BLaER1 treated with 17β-estradiol and CSF1 and Interleukin-3, amounts not matched to agents 10 nM and 100 nM (cell line): Measurements from ENCODE around the gene ADAMTS13.

Experiments
- H3K27ac ChIP-seq, 11 experiments: shearing (Covaris generic); formaldehyde crosslinking; 2 replicates each; pipeline ENCODE4 v1.8.1; 2022
- H3K27me3 ChIP-seq, 11 experiments: shearing (Covaris generic); formaldehyde crosslinking; 2 replicates each; pipeline ENCODE4 v1.8.1; 2022
- H3K36me3 ChIP-seq, 11 experiments: shearing (Covaris generic); formaldehyde crosslinking; 2 replicates each; pipeline ENCODE4 v1.8.1; 2022
- H3K4me1 ChIP-seq, 10 experiments: shearing (Covaris generic); formaldehyde crosslinking; 2 replicates each; pipeline ENCODE4 v1.8.1; 2022
- H3K4me2 ChIP-seq, 11 experiments: shearing (Covaris generic); formaldehyde crosslinking; 2 replicates each; pipeline ENCODE4 v1.8.1; 2022
- H3K4me3 ChIP-seq, 10 experiments: shearing (Covaris generic); formaldehyde crosslinking; 2 replicates each; pipeline ENCODE4 v1.8.1; 2022
- H3K9ac ChIP-seq, 11 experiments: shearing (Covaris generic); formaldehyde crosslinking; 2 replicates each; pipeline ENCODE4 v1.8.1; 2022
- H3K9me3 ChIP-seq, 11 experiments: shearing (Covaris generic); formaldehyde crosslinking; replicated peaks in 1 of 11; 2 replicates each; pipeline ENCODE4 v1.8.1; 2022
- H4K20me1 ChIP-seq, 11 experiments: shearing (Covaris generic); formaldehyde crosslinking; 2 replicates each; pipeline ENCODE4 v1.8.1; 2022
- Cebpa-rat ChIP-seq, 11 experiments: shearing (Covaris generic); IDR thresholded peaks; 2 replicates each; pipeline ENCODE4 v1.8.1; 2022

Gene ADAMTS13

DNA sequence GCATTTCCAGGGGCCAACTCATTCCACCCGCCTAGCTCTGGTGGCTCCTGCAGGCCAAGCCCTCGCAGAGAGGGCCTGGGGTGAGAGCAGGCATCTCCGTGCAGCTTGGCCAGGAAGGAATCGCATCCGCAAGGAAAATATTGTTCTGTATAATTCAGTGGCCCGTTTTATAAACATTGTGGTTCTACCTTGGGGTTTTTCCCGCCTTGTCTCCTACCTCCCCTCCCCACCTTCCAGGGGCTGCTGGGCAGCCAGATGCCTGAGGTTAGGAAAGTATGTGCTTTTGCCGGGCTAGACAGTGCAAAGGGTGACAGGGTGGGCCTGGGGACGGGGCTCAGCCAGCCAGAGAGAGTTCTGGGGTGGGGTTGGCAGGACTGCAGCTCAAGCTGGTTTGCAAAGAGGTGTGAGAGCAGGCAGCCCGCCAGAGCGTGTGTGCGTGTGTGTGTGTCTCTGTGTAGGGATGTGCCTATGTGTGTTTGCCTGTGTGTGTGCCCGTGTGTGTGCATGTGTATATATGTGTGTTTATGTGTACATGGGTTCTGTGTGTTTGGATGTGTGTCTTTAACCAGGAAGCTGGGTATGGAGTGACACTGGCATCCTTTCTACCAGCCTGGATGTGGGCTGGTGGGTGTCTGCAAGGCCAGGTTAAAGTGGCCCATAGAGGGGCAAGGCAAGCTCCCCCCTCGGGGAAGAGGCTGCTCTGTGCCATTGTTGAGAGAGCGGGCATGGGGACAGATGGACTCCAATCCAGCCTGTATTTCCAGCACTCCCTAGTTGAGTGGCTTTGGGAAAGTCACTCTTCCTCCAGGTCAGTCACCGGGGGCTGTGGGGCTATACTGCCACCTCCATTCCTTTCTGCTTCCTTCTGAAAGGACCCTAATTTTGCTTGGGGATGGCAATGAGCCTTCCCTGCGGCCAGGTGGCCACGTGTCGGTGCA, 67.4 kb downstream of the ADAMTS13 start:
- no peak overlapping the region for H3K27ac ChIP-seq
- no peaks in the 10 kb centered on the region for H3K36me3 ChIP-seq
- H3K4me3 ChIP-seq = no peak overlapping the region
- 0 out of 22 replicates have a peak overlapping the region, but pooled peaks of 1 of the 11 experiments have one; percentile 3 for H3K9ac ChIP-seq
- no peaks in the 10 kb centered on the region for H3K9me3 ChIP-seq
- H3K4me1 ChIP-seq = peaks cover 34 to 60% (median 44%) of the 10 kb centered on the region in 10 experiments
- H4K20me1 ChIP-seq = no peaks in the 10 kb centered on the region
- TF ChIP-seq Cebpa-rat (IDR thresholded peaks at IDR 0.05) = no peak
- no peaks in the 10 kb centered on the region for H3K27me3 ChIP-seq
- H3K4me2 ChIP-seq = no peak overlapping the region

DNA sequence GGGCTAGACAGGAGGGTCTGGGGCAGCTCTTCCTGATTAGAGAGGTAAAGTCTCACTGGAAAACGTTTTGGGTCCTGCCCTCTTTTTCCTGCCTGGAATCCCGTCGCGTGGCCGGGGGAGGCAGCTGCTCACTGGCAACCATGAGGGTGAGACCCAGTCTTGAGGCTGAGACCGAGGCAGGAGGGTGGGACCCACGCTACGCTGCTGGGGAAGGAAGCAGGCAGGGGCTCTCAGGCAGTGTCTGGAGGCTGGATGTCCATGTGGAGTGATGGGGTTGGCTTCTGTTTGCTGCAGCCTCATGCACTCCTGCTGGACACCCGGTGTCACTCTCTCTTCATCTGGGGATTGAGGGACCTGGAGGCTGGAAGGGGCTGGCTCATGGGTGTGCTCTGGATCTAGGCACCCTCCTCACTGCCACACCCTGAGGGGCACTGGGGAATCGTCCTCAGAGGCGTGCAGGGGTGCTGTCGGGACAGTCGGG, 68.1 kb downstream of the ADAMTS13 start:
- peaks cover 27 to 53% (median 37%) of the 10 kb centered on the region in 10 experiments for H3K4me1 ChIP-seq
- H3K4me2 ChIP-seq = no peak overlapping the region

DNA sequence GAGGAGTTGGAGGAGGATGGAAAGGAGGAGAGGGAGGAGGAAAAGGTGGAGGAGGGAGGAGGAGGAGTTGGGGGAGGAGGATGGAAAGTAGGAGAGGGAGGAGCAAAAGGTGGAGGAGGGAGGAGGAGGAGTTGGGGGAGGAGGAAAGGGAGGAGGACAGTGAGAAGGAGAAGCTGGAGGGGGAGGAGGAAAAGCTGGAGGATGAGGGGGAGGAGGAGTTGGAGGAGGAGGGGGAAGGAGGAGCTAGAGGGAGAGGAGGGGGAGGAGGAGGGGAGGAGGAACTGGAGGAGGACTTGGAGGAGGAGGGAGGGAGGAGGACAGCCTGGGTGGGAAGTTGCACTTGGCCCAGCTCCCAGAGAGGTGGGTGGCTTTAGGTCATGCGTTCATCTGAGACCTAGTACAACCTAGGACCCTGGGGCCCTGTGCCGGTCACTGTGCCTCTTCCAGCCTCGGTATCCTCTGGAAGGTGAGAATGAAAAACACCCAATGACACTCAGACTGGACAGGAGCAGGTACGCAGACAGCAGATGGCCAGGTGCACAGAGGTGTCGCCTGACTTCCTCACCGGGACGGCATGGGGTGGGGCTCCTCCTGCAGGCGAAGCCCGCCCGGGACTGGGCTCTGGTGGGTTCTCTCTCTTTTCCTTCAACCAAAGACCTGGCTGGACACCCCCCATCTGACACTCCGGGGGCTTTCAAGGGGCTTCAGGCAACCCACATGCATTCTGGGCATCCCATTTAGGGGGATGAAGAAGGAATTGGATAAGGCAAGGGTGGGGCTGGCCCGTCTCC, 68.9 kb downstream of the ADAMTS13 start:
- Histone ChIP-seq H3K9me3 (no peaks in the 10 kb centered on the region), H3K27me3 (no peaks in the 10 kb centered on the region), H3K36me3 (no peaks in the 10 kb centered on the region), H3K27ac (no peak overlapping the region), H3K4me3 (no peak overlapping the region), H4K20me1 (no peaks in the 10 kb centered on the region), H3K4me2 (peak overlapping the region in 4 of 11 experiments; percentile 6 to 29 (median 17); a peak in 2 of 22 replicates), H3K4me1 (peaks cover 21 to 45% (median 31%) of the 10 kb centered on the region in 10 experiments), H3K9ac (no peak overlapping the region)
- TF ChIP-seq Cebpa-rat (IDR thresholded peaks at IDR 0.05) = no peak

More for the DNA sequence above, 68.1 kb downstream of the ADAMTS13 start:
- Histone ChIP-seq H3K27ac (no peak overlapping the region), H3K36me3 (no peaks in the 10 kb centered on the region), H3K4me3 (no peak overlapping the region), H3K9ac (no peak overlapping the region), H3K27me3 (no peaks in the 10 kb centered on the region), H3K9me3 (no peaks in the 10 kb centered on the region), H4K20me1 (no peaks in the 10 kb centered on the region)
- TF ChIP-seq Cebpa-rat (IDR thresholded peaks at IDR 0.05) = no peak

DNA sequence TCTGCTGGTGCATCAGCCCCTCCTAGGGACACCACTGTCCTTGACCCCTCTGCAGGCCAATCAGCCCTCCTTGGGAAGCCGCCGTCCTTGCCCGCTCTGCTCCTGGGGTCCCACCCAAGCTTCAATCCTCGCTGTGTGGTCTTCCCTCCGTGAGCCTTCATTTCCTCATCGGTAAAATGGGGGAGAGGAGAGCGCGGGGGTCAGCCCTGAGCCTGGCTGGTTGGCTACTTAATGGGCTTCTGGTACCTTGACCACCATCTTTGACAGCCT, 69.4 kb downstream of the ADAMTS13 start:
- no peaks in the 10 kb centered on the region for H3K36me3 ChIP-seq
- no peak for TF ChIP-seq Cebpa-rat (IDR thresholded peaks at IDR 0.05)
- peak overlapping the region in 3 of 11 experiments; percentile 20 to 29 (median 20); a peak in 2 of 22 replicates for H3K4me2 ChIP-seq
- H4K20me1 ChIP-seq = no peaks in the 10 kb centered on the region
- H3K27ac ChIP-seq = no peak overlapping the region
- H3K9me3 ChIP-seq = no peaks in the 10 kb centered on the region
- no peaks in the 10 kb centered on the region for H3K27me3 ChIP-seq
- H3K4me3 ChIP-seq = no peak overlapping the region
- H3K9ac ChIP-seq = no peak overlapping the region
- H3K4me1 ChIP-seq = peaks cover 22 to 46% (median 31%) of the 10 kb centered on the region in 10 experiments

DNA sequence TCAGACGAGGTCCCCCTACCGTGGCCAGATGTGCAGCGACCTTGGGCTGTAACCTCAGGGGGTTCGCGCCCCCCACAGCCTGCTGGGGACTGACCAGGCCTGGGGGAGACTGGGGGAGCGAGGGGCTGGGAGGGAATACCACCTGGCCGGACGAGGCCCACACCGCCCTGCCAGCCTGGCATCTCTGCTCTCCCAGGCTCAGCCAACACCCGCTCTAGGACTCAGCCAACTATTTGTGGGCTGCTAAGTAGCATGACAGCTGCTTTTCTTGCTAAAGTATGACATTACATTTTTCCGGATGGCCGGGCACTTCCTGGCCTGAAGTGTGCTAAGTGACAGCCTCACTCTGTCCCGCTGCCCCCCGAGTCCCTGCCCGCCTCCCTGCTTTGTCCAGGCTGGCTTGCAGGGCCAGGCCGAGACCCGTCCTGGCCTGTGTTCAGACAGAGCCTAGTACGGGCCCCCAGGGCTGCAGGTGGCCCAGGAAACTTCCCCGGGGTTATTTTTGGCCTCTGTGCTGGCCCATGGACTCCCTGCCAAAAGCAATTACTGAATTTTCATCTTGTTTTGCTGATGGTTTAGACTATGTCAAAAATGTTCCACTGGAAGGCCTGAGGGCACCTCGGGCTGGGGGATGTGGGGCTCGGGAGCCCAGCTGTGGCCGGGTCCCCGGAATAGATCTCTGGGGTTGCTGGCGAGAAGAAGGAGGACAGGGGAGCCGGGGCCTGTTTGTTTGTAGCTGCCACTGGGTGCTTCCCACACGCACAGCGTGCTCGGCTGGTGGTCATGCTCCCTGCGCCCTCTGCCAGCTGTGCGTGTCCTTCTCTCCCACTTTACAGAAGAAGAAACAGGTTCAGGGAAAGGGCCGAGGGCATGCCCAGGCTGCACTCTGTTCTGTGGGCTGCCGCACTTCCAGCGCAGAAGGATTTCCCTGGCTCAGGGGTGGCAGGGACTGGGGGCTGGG, 70.2 kb downstream of the ADAMTS13 start:
- no peaks in the 10 kb centered on the region for H4K20me1 ChIP-seq
- no peak overlapping the region for H3K4me3 ChIP-seq
- H3K27me3 ChIP-seq = no peaks in the 10 kb centered on the region
- peak overlapping the region in 4 of 11 experiments; percentile 28 to 44 (median 30); a peak in 5 of 22 replicates for H3K9ac ChIP-seq
- H3K4me1 ChIP-seq = peaks cover 20 to 46% (median 31%) of the 10 kb centered on the region in 10 experiments
- no peaks in the 10 kb centered on the region for H3K9me3 ChIP-seq
- H3K36me3 ChIP-seq = no peaks in the 10 kb centered on the region
- TF ChIP-seq Cebpa-rat (IDR thresholded peaks at IDR 0.05) = no peak
- H3K27ac ChIP-seq = 0 out of 22 replicates have a peak overlapping the region, but pooled peaks of 1 of the 11 experiments have one; percentile 15
- H3K4me2 ChIP-seq = peak overlapping the region in 7 of 11 experiments; percentile 14 to 29 (median 20); a peak in 8 of 22 replicates

DNA sequence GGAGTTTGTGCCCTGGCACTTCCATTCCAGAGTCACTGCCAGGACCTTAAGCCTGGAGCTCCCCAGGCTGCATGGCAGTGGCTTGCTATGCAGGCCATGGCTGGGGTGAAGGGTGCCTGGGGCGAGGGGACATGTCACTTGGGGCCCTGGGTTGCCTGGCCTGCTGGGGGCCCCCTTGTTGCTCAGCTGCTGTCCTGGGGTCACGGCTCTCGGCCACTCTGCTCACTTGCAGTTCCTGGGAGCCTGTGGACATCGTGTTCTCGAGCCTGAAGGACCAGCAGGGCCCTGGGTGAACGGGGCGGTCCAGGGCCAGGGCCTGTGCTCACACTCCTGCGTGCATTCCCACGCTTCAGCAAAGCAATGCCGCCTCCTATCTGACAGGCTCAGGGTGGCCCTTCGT, 71.3 kb downstream of the ADAMTS13 start:
- Histone ChIP-seq H4K20me1 (no peaks in the 10 kb centered on the region), H3K9me3 (no peaks in the 10 kb centered on the region), H3K4me2 (no peak overlapping the region), H3K36me3 (no peaks in the 10 kb centered on the region), H3K4me3 (no peak overlapping the region), H3K27ac (no peak overlapping the region), H3K9ac (peak overlapping the region in 1 of 11 experiments; percentile 26; a peak in 1 of 22 replicates), H3K4me1 (peaks cover 11 to 35% (median 22%) of the 10 kb centered on the region in 10 experiments), H3K27me3 (no peaks in the 10 kb centered on the region)
- TF ChIP-seq Cebpa-rat (IDR thresholded peaks at IDR 0.05) = no peak

DNA sequence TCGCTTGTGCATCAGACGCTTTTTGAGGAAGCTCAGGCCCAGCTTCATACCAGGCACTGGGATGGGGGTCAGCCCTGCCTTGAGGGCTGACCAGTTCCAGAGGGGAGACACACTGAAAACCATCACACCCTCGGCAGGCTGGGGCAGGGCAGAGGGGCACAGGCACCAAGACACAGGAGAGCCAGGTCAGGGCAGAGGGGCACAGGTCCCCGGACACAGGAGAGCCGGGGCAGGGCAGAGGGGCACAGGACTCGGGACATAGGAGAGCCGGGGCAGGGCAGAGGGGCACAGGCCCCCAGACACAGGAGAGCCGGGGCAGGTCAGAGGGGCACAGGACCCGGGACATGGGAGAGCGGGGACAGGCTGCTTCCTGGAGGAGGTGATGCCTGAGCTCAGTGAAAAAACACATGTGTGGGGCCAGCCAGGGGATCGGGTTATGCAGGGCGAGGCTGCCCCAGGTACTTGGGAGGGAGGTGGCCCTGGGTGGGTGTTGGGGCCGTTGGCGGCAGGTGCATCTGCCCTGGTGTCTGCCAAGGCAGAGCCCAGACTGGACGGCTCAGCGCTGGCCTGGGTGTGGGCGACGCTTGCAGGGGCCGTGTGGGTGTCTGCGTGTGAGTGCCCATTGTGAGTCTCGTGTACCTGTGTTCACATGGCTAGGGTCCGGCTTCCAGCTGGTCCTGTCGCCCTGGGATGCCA, 71.8 kb downstream of the ADAMTS13 start:
- TF ChIP-seq Cebpa-rat (IDR thresholded peaks at IDR 0.05) = no peak
- no peaks in the 10 kb centered on the region for H3K36me3 ChIP-seq

More for the DNA sequence above, 71.8 kb downstream of the ADAMTS13 start:
- Histone ChIP-seq H3K4me3 (no peak overlapping the region), H3K9me3 (no peaks in the 10 kb centered on the region), H4K20me1 (no peaks in the 10 kb centered on the region), H3K4me2 (no peak overlapping the region), H3K4me1 (peaks cover 11 to 31% (median 20%) of the 10 kb centered on the region in 10 experiments), H3K27me3 (no peaks in the 10 kb centered on the region), H3K27ac (no peak overlapping the region), H3K9ac (0 out of 22 replicates have a peak overlapping the region, but pooled peaks of 1 of the 11 experiments have one; percentile 5)
